HEK293 (cell line): ENCODE results near the gene SEM1.

ENCODE experiments used
- CTCF ChIA-PET: fragments of 350-600 bp; formaldehyde crosslinking; extraction: SDS; loops from one replicate; lab custom pipeline; 2021; ENCODE audit warnings: antibody characterized with exemption; lab: Yijun Ruan, JAX
- POLR2A ChIA-PET: fragments of 300-600 bp; formaldehyde crosslinking; extraction: SDS; loops from one replicate; lab custom pipeline; 2020; ENCODE audit warnings: antibody characterized with exemption, inconsistent platforms; lab: Yijun Ruan, JAX
- H3K27ac ChIP-seq: fragments of 200-500 bp; sonication (Bioruptor generic); 2 replicates; pipeline ENCODE4 v1.5.1; 2014; ENCODE audit warnings: low read depth, low read length, control low read depth, inconsistent platforms; ENCODE audit errors: extremely low read depth
- H3K36me3 ChIP-seq, 2 experiments: fragments of 200-500 bp in 1 of 2; sonication (Bioruptor generic) in 1 of 2; 1 replicate in 1 of 2; 2 replicates in 1 of 2; pipeline ENCODE4 v1.5.1; 2014 to 2017; ENCODE audit warnings: inconsistent platforms in 2 of 2, low read length in 2 of 2; ENCODE audit not compliant: control insufficient read depth in 2 of 2, insufficient read depth in 1 of 2
- H3K4me1 ChIP-seq: fragments of 200-500 bp; sonication (Bioruptor generic); 2 replicates; pipeline ENCODE4 v1.5.1; 2014; ENCODE audit warnings: mild to moderate bottlenecking, low read length, inconsistent platforms; ENCODE audit not compliant: control insufficient read depth, insufficient read depth
- H3K4me3 ChIP-seq: 2 replicates; pipeline ENCODE4 v1.5.1; 2011; ENCODE audit warnings: low read depth, mild to moderate bottlenecking, control low read depth, low read length, moderate library complexity
- H3K9me3 ChIP-seq: fragments of 200-500 bp; sonication (Bioruptor generic); 2 replicates; pipeline ENCODE4 v1.5.1; 2014; ENCODE audit warnings: low read depth, low read length, inconsistent platforms; ENCODE audit not compliant: control insufficient read depth, insufficient read depth
- KLF8 ChIP-seq: fragments of 450-650 bp; formaldehyde crosslinking; IDR thresholded peaks from 2 replicates; pipeline ENCODE4 v1.5.1; 2016; ENCODE audit warnings: missing biosample characterization, missing genetic modification characterization
- MEIS1 ChIP-seq: sonication (generic); formaldehyde crosslinking; IDR thresholded peaks from 2 replicates; pipeline ENCODE4 v1.8.1; 2022; ENCODE audit warnings: missing genetic modification reagents, mild to moderate bottlenecking, borderline replicate concordance
- SCRT2 ChIP-seq: fragments of 450-650 bp; formaldehyde crosslinking; IDR thresholded peaks from 2 replicates; pipeline ENCODE4 v1.5.1; 2016; ENCODE audit warnings: missing biosample characterization, missing genetic modification characterization
- SP7 ChIP-seq: fragments of 450-650 bp; formaldehyde crosslinking; IDR thresholded peaks from 2 replicates; pipeline ENCODE4 v1.5.1; 2016; ENCODE audit warnings: missing biosample characterization, missing genetic modification characterization
- YY2 ChIP-seq: fragments of 450-650 bp; formaldehyde crosslinking; IDR thresholded peaks from 2 replicates; pipeline ENCODE4 v1.5.1; 2016; ENCODE audit warnings: missing biosample characterization, missing genetic modification characterization
- ZNF140 ChIP-seq: fragments of 450-650 bp; formaldehyde crosslinking; IDR thresholded peaks from 2 replicates; pipeline ENCODE4 v1.5.1; 2016; ENCODE audit warnings: missing biosample characterization, missing genetic modification characterization
- ZNF274 ChIP-seq, 2 experiments: fragments of 200-500 bp in 1 of 2; fragments of 450-650 bp in 1 of 2; sonication (Bioruptor generic) in 1 of 2; formaldehyde crosslinking in 1 of 2; IDR thresholded peaks; 2 replicates each; pipeline versions ENCODE4 v1.5.1 to v1.6.1; 2014 to 2016; ENCODE audit warnings: borderline replicate concordance in 1 of 2, inconsistent platforms in 1 of 2, low read length in 1 of 2, missing biosample characterization in 1 of 2, missing genetic modification characterization in 1 of 2
- ZNF354C ChIP-seq: fragments of 450-650 bp; formaldehyde crosslinking; IDR thresholded peaks from 2 replicates; pipeline ENCODE4 v1.5.1; 2016; ENCODE audit warnings: missing biosample characterization, missing genetic modification characterization, low read depth, borderline replicate concordance
- ZNF426 ChIP-seq: fragments of 450-650 bp; formaldehyde crosslinking; IDR thresholded peaks from 2 replicates; pipeline ENCODE4 v1.5.1; 2017; ENCODE audit warnings: missing biosample characterization, missing genetic modification characterization, mild to moderate bottlenecking, inconsistent platforms, moderate library complexity
- ZNF48 ChIP-seq: fragments of 450-650 bp; formaldehyde crosslinking; IDR thresholded peaks from 2 replicates; pipeline ENCODE4 v1.5.1; 2016; ENCODE audit warnings: missing biosample characterization, missing genetic modification characterization
- ZNF549 ChIP-seq: fragments of 450-650 bp; IDR thresholded peaks from 2 replicates; pipeline ENCODE4 v1.5.1; 2018; ENCODE audit warnings: missing biosample characterization, missing genetic modification characterization, mild to moderate bottlenecking, inconsistent platforms, moderate library complexity
- ZNF585B ChIP-seq: fragments of 450-650 bp; formaldehyde crosslinking; IDR thresholded peaks from 2 replicates; pipeline ENCODE4 v1.5.1; 2016; ENCODE audit warnings: missing biosample characterization, missing genetic modification characterization
- ZNF76 ChIP-seq: fragments of 450-650 bp; formaldehyde crosslinking; IDR thresholded peaks from 2 replicates; pipeline ENCODE4; 2016; ENCODE audit warnings: low read depth, missing biosample characterization, missing genetic modification characterization, borderline replicate concordance
- ZNF843 ChIP-seq: fragments of 450-650 bp; formaldehyde crosslinking; IDR thresholded peaks from 2 replicates; pipeline ENCODE4 v1.5.1; 2016; ENCODE audit warnings: missing biosample characterization, missing genetic modification characterization
- TF ChIP-seq, protein P1 (sequence below): fragments of 450-650 bp; formaldehyde crosslinking; IDR thresholded peaks from 2 replicates; pipeline ENCODE4 v1.5.1; 2016; ENCODE audit warnings: missing biosample characterization, missing genetic modification characterization, low read depth
- TF ChIP-seq, protein P2 (sequence below): fragments of 450-650 bp; formaldehyde crosslinking; IDR thresholded peaks from 2 replicates; pipeline ENCODE4 v1.5.1; 2016; ENCODE audit warnings: missing biosample characterization, missing genetic modification characterization
- TF ChIP-seq, protein P3 (sequence below): fragments of 450-650 bp; formaldehyde crosslinking; IDR thresholded peaks from 2 replicates; pipeline ENCODE4 v1.5.1; 2017; ENCODE audit warnings: missing biosample characterization, missing genetic modification characterization
- TF ChIP-seq, protein P4 (sequence below): fragments of 450-650 bp; formaldehyde crosslinking; IDR thresholded peaks from 2 replicates; pipeline ENCODE4 v1.5.1; 2016; ENCODE audit warnings: missing biosample characterization, missing genetic modification characterization, low read depth

Gene SEM1

DNA sequence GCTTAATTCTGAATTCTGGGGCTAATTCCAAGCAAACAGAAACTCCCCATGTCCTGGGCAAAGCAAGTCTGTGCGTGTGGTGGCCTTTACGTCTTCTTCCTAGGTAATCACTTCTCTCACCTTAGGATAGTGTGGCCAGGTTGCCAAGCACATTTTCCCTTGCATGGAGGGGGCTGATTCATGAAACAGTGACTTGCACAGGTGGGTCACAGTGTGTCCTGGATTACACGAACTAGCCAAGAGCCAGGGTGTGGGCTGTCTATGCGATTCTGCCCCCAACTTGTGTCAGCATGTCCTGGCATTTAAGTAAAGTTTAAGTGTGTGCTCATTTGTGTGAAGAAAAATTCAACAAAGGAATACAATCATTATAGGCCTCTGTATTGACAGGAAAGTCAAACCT, 18.5 kb upstream of the SEM1 start:
- CTCF ChIA-PET: no interaction called here
- TF ChIP-seq YY2 (tag by site-specific recombination) (no peak), ZNF843 (no peak), SCRT2 (no peak), ZNF48 (tag by site-specific recombination) (no peak), SP7 (no peak), ZNF585B (tag by site-specific recombination) (no peak), ZNF274 (IDR thresholded peaks at IDR 0.05; ENCODE audit: low read length) (no peak), ZNF274 (tag by site-specific recombination; IDR thresholded peaks at IDR 0.05; ENCODE audit: borderline replicate concordance) (no peak), MEIS1 (CRISPR knock-in tag) (no peak), ZNF549 (tag by site-specific recombination) (no peak), ZNF76 (tag by site-specific recombination) (no peak), ZNF354C (tag by site-specific recombination) (no peak), ZNF426 (tag by site-specific recombination) (no peak), KLF8 (tag by site-specific recombination) (no peak), ZNF140 (no peak)
- TF ChIP-seq, protein P1, sequence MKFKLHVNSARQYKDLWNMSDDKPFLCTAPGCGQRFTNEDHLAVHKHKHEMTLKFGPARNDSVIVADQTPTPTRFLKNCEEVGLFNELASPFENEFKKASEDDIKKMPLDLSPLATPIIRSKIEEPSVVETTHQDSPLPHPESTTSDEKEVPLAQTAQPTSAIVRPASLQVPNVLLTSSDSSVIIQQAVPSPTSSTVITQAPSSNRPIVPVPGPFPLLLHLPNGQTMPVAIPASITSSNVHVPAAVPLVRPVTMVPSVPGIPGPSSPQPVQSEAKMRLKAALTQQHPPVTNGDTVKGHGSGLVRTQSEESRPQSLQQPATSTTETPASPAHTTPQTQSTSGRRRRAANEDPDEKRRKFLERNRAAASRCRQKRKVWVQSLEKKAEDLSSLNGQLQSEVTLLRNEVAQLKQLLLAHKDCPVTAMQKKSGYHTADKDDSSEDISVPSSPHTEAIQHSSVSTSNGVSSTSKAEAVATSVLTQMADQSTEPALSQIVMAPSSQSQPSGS (tag by site-specific recombination): no peak
- TF ChIP-seq, protein P2, sequence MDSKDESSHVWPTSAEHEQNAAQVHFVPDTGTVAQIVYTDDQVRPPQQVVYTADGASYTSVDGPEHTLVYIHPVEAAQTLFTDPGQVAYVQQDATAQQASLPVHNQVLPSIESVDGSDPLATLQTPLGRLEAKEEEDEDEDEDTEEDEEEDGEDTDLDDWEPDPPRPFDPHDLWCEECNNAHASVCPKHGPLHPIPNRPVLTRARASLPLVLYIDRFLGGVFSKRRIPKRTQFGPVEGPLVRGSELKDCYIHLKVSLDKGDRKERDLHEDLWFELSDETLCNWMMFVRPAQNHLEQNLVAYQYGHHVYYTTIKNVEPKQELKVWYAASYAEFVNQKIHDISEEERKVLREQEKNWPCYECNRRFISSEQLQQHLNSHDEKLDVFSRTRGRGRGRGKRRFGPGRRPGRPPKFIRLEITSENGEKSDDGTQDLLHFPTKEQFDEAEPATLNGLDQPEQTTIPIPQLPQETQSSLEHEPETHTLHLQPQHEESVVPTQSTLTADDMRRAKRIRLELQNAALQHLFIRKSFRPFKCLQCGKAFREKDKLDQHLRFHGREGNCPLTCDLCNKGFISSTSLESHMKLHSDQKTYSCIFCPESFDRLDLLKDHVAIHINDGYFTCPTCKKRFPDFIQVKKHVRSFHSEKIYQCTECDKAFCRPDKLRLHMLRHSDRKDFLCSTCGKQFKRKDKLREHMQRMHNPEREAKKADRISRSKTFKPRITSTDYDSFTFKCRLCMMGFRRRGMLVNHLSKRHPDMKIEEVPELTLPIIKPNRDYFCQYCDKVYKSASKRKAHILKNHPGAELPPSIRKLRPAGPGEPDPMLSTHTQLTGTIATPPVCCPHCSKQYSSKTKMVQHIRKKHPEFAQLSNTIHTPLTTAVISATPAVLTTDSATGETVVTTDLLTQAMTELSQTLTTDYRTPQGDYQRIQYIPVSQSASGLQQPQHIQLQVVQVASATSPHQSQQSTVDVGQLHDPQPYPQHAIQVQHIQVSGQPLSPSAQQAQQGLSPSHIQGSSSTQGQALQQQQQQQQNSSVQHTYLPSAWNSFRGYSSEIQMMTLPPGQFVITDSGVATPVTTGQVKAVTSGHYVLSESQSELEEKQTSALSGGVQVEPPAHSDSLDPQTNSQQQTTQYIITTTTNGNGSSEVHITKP (tag by site-specific recombination): no peak
- TF ChIP-seq, protein P3, sequence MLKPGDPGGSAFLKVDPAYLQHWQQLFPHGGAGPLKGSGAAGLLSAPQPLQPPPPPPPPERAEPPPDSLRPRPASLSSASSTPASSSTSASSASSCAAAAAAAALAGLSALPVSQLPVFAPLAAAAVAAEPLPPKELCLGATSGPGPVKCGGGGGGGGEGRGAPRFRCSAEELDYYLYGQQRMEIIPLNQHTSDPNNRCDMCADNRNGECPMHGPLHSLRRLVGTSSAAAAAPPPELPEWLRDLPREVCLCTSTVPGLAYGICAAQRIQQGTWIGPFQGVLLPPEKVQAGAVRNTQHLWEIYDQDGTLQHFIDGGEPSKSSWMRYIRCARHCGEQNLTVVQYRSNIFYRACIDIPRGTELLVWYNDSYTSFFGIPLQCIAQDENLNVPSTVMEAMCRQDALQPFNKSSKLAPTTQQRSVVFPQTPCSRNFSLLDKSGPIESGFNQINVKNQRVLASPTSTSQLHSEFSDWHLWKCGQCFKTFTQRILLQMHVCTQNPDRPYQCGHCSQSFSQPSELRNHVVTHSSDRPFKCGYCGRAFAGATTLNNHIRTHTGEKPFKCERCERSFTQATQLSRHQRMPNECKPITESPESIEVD (tag by site-specific recombination): no peak
- TF ChIP-seq, protein P4, sequence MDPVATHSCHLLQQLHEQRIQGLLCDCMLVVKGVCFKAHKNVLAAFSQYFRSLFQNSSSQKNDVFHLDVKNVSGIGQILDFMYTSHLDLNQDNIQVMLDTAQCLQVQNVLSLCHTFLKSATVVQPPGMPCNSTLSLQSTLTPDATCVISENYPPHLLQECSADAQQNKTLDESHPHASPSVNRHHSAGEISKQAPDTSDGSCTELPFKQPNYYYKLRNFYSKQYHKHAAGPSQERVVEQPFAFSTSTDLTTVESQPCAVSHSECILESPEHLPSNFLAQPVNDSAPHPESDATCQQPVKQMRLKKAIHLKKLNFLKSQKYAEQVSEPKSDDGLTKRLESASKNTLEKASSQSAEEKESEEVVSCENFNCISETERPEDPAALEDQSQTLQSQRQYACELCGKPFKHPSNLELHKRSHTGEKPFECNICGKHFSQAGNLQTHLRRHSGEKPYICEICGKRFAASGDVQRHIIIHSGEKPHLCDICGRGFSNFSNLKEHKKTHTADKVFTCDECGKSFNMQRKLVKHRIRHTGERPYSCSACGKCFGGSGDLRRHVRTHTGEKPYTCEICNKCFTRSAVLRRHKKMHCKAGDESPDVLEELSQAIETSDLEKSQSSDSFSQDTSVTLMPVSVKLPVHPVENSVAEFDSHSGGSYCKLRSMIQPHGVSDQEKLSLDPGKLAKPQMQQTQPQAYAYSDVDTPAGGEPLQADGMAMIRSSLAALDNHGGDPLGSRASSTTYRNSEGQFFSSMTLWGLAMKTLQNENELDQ (tag by site-specific recombination): no peak
- H3K27ac ChIP-seq: no peak overlapping the region
- no peaks in the 10 kb centered on the region for H3K4me1 ChIP-seq
- H3K9me3 ChIP-seq: no peaks in the 10 kb centered on the region
- POLR2A ChIA-PET: no interaction called here
- no peak overlapping the region for H3K4me3 ChIP-seq
- H3K36me3 ChIP-seq: no peaks in the 10 kb centered on the region
